HG02678 (cell line): ENCODE measurements around the gene CADM1.

Experiments used
- ATAC-seq: cut with Tn5 transposase; IDR thresholded peaks from one replicate; pipeline ENCODE4 v1.9.1; 2021; ENCODE audit warnings: mild to moderate bottlenecking, moderate library complexity; ENCODE audit not compliant: unreplicated experiment

CADM1 gene

DNA sequence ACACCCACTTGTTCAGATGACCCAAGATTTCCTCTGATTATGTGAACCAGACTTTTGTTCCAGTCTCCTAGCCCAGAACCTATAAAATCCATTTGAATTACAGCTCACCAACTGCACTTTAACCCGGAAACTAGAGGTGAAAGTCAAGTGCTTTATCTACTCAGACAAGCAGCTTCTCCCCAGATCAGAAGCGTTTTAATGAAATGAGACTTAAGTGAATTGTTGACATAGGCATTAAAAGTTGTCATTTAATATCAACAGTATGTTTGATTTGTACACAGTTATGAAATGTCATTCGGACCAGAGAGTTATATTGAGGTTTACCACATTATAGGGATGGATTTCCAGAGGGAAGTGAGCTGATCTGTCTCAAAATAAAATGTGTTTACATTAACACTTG lies 52.0 kb downstream of the CADM1 start:
- no peak for ATAC-seq

GRCh38 chr11:115450519-115450918 lies 53.7 kb downstream of the CADM1 start:
- no peak for ATAC-seq

GRCh38 chr11:115447273-115447864 lies 56.8 kb downstream of the CADM1 start:
- no peak for ATAC-seq

GRCh38 chr11:115446214-115446613 lies 58.0 kb downstream of the CADM1 start:
- ATAC-seq: no peak

- ATAC-seq: no peak
Measured at GRCh38 chr11:115444542-115444941, 59.7 kb downstream of the CADM1 start.

DNA sequence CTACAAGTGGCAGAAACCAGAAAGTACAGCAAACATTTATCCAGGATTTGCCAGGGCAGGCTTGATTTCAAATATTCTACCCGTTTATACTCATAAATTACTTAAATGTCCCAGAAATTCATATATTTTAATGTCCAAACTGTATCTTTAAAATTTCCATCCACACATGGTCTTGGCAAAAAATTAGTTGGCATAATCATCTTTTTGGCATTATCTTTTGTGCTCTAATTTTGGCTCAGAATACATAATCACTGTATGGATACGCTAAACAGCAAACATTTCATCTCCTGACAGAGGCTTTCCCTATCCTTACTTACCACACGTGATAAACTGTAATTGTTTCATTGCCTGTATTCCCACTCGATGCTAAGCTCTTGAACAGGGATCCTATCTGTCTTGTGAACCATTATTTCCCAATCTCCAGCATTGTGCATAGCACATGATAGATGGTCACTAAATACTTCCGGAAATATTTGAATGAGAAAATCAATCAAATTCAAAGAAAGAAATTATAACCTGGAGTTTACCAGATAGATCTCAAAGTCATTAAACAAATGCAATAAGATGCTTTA lies 64.2 kb downstream of the CADM1 start:
- ATAC-seq: no peak

DNA sequence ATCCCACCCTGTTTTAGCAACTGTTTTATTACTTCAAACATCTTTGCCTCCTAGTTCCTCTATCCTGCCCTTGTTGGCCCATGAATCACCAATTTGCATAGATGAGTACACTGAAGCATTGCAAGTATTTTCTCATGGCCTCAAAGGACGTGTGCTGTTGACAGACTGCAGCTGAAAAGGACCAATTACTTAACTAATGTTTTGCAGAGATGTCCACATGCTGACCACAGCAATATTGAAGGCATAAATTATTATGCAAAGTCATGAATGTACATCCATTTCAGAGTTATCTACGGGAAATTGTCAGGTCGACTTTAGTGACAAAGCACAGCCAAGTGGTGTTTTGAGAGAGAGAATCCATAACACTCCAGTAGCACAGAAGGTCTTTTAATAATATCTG lies 64.8 kb downstream of the CADM1 start:
- ATAC-seq: no peak

DNA sequence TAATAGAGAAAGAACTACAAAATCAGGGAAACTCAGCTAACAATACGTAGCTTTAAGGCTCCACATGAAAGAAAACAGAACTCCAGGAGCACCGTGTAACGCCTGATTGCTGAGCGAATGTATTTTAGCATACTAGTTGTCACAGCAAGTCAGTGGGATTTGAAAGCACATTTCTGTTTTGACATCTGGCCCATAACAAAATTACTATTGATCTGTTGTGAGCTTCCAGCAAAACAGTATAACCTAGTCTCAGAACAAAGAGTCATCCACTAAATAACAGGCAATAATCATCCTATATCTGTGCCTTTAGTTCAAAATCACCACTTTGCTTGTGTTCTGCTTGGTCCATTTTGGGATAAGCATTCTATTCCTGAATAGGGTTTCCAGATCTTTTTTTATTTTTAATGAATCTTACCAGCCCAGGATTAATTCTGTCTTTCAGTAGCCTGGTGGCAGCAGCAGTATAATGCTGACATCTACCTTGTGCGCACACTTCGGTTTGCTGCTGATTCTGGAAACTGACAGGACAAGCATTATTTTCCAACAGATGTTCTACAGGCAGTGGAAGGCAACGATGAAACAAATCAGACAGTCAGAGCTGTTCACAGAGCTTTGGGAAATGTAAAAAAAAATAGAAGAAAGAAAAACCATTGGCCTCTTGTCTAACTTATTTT lies 66.2 kb downstream of the CADM1 start:
- no peak for ATAC-seq

DNA sequence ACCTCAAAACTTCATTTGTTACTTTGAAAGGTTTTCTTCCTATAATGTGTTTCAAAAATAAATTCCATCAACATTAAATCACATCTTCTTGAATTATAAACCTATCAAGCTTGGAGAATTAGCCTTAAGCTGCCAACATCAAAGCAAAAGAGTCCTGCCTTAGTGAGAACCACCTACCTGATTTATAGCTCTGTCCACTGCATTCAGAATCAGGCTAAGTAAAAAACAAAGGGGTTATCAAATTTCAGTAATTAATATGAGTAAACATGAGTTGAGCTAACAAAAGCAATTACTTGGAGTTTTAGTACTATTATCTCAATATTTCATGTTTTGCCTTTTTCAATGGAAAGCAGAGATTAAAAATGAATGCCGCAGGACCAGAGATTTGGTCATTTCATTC lies 73.9 kb downstream of the CADM1 start:
- no peak for ATAC-seq

- ATAC-seq: no peak
Measured at GRCh38 chr11:115428306-115428705, 75.9 kb downstream of the CADM1 start.

DNA sequence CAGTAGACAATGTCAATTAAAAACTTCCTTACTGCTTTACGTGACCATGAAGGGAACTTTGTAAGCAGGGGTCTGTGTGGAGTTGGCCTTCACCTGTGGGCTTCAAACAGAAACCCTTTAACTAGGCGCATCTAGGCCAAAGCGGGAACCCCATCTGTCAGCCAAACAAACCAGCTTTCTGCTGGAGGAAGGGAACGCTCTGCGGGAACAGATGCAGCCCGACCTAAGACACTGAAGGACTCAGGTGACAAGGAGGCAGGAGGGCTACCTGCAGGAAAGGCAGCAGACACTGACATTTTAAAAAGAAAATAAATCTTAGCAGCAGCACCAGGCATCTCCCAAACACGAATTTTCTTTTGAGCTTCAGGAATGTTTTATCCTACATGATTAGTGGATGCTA lies 78.4 kb downstream of the CADM1 start:
- no peak for ATAC-seq

DNA sequence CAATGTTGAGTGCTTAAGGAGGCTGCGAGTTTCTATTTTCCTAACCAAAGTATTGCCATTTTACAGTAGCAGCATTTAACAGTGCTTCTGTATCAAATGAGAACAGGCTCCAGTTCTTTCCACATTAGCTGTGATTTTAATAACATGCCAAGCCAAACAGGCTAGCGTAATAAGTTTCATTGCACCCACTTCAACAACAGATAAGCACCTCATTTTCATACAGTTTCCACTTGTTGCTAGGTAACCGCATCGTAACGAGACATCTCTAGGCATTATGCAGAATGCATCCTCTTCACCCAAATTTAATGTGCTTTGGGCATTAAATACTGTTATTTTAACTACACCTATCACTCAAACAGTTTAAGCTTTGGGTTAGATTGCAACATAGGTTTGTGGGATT lies 79.0 kb downstream of the CADM1 start:
- no peak for ATAC-seq

DNA sequence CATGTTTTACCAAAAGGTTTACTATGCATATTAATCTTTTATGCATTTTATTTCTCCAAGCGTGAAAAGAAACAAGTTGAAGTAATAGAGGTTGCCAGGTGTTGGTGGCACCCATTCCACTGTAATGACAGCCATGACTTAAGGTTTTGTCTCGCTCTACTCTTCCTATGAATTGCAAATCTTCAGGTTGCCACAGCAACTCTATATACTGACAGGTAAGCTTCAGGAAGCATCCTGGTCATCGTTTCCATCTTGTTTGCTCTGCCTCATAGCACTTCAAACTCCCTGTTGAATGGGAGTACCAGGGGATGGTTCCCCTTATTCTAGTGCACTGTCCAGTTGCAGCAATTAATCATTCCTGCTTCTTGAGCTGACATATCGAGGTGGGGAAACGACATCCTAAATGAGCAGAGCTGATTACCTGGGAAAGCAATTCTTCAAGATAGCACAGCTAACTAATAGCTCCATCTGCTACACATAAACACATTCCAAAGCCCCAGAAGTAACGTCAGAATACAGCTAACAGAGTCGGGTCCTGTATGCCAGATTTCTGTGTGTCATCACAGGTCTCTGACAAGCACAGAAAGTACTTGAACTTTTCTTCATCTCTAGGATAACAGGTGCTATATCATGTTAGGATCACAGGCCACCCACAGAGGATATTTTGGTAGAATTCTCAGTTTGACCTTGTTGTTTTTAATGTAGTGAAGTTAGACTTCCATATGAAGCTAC lies 80.3 kb downstream of the CADM1 start:
- ATAC-seq: no peak

DNA sequence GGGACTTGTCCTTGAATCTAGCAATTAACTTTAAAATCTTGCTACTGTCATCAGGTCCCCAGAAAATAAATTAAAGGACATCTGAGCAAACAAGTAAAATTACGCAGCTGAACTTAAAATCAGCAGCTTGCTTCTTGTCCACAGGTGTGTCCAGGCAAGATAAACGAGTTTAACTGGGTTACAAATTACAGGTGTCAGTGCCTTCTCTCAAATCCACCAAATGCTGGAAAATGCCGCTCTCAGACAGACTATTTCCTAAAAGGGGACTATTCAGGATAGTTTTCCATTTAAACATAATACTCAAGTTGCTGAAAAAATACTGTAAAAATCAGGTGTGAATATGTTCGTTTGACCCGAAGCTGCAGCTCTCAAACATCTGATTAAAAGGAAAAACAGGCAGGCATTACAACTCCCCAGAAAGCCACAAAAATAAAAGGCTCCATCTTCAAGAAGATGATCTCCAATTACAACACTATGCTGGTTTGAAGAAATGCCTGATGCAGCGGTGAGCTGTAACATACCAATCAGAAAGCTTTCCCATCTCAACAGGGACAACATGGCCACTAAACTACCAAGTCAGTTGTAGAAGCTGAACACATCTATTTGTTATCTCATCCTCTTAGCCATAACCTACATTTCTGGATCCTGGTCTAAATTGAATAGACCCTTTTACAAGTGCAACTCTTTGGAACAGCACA lies 82.1 kb downstream of the CADM1 start:
- no peak for ATAC-seq

- ATAC-seq: no peak
Measured at GRCh38 chr11:115421352-115421991, 82.7 kb downstream of the CADM1 start.

DNA sequence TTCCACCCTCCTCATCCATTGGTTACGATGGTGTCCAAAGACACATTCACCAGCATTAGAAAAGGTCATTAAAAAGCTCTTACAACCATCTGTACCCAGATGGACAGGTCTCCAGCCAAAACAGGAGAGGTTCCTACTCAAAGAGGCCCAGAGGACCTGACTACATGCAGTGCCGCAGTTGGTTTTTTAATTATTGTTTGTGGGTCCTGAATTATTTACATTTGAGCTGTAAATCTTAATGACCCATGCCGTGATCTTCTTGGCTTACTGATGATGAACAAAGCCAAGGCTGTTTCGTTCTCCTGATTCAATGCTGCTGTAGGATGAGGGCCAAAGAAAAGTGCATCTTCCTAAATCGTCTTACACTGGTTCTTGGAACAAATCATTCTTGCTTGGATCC lies 83.7 kb downstream of the CADM1 start:
- no peak for ATAC-seq

DNA sequence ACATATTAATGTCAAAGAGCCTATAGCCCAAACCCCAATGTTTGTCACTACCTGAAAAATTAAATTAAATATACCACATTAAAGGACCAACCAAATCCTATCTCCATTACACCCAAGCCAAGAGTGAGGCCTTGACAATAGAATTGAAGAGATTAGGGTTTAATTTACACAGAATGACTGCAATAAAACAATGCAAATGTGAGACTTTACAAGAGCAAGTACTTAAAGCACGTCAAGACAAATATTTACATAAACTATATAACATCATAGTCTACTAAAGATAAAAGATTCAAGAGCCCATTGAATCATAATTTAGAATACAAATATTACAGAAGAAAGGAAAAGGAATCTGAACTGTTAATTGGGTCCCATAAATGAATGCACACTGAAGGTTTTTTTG lies 85.6 kb downstream of the CADM1 start:
- ATAC-seq: no peak

GRCh38 chr11:115418081-115418480 lies 86.1 kb downstream of the CADM1 start:
- no peak for ATAC-seq

DNA sequence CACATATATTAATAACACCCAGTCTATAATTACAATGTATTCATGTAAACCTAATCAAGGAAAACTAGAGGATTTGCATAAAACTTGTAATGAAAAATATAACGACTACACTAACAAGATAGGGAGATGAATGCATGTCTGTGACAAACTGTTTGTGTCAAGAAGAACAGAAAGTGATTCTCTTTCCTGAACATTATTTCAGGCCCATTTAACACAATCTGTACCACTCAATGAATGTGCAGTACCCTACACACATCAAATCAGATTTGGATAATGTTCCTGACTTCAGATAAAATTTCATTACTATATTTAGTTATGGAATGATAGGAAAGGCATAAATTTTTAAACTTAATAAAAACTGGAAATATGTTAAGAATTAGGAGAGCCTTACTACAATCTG lies 93.1 kb downstream of the CADM1 start:
- ATAC-seq: no peak

- ATAC-seq: no peak
Measured at GRCh38 chr11:115409691-115410220, 94.5 kb downstream of the CADM1 start.
